ENCODE measurements around the gene DOK6.

The DOK6 gene

DNA sequence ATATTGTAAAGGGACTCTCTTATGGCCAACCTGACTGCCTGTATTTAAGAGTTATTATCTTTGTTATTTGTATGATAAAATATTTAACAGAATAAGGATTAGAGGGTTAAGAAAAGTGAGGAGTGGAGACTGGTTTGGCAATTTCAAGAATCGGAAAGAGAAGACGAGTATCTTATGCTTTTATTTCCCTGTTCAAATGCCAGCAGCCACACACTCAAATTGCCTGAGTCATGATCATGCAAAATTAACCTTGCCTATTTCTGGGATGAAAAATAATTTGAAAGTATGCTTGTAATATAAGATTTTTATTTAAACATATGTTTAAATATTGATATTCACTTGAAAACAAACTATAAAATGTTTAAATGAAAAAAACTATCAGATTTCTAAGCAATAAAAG, 358.4 kb downstream of the DOK6 start:
- H3K36me3 ChIP-seq (ENCODE audit: control insufficient read depth in 2 of 2, insufficient read depth in 2 of 2, low read length in 2 of 2): no peaks in the 10 kb centered on the region
- H3K9ac ChIP-seq (ENCODE audit: low read length in 2 of 2): no peak overlapping the region
- H3K9me3 ChIP-seq (ENCODE audit: control insufficient read depth in 2 of 2, low read length in 2 of 2): no peaks in the 10 kb centered on the region
- H3K4me1 ChIP-seq (ENCODE audit: control insufficient read depth, insufficient read depth, low read length): no peaks in the 10 kb centered on the region
- no peak overlapping the region for H3K27ac ChIP-seq (ENCODE audit: low read length)
- H3K27me3 ChIP-seq (ENCODE audit: control insufficient read depth in 1 of 2, insufficient read depth in 2 of 2, low read length in 2 of 2): no peaks in the 10 kb centered on the region
- H3K4me3 ChIP-seq (ENCODE audit: low read length in 2 of 2): no peak overlapping the region

DNA sequence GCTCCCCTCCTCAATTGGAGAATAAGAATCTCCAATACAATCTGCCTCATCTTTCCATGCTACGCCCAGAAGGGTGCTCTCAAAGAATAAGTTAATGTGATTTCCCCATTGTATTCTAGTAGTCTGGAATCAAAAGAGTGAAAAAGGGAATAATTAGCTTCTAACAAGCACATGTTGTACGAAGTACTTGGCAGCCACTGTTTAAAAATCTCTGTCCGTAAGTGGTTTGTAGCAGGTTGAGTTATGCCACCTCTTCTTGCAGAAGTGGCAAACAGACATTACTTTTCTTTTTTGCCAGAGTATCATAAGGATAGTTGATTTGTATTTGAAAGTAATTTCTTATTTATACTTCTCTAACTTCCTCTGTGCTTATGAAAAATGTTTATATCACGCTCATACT, 362.3 kb downstream of the DOK6 start:
- Histone ChIP-seq H3K9me3 (ENCODE audit: control insufficient read depth in 2 of 2, low read length in 2 of 2) (peaks cover 0 to 3% of the 10 kb centered on the region in 2 donors), H3K4me3 (ENCODE audit: low read length in 2 of 2) (no peak overlapping the region), H3K4me1 (ENCODE audit: control insufficient read depth, insufficient read depth, low read length) (no peaks in the 10 kb centered on the region), H3K27me3 (ENCODE audit: control insufficient read depth in 1 of 2, insufficient read depth in 2 of 2, low read length in 2 of 2) (no peaks in the 10 kb centered on the region), H3K9ac (ENCODE audit: low read length in 2 of 2) (no peak overlapping the region), H3K27ac (ENCODE audit: low read length) (no peak overlapping the region), H3K36me3 (ENCODE audit: control insufficient read depth in 2 of 2, insufficient read depth in 2 of 2, low read length in 2 of 2) (no peaks in the 10 kb centered on the region)

DNA sequence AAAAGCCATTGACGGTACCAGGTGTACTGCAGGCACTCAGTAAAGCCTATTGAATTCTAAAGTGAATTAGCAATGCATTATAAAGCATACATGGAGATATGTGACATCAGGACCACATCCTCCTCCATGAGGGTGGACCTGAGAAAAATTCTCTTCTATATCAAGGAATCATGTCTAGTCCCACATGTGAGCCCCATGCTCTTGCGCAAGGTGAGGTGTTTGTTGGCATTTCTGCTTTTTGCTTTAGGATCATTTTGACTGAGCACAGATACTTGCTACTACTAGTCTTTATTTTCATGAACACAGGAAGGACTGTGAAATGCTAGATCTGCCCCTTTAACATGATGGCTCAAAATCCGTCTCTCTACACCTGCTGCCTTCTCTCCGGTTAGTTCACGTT, 363.1 kb downstream of the DOK6 start:
- H3K27me3 ChIP-seq (ENCODE audit: control insufficient read depth in 1 of 2, insufficient read depth in 2 of 2, low read length in 2 of 2): no peaks in the 10 kb centered on the region
- H3K4me3 ChIP-seq (ENCODE audit: low read length in 2 of 2): no peak overlapping the region
- H3K27ac ChIP-seq (ENCODE audit: low read length): no peak overlapping the region
- no peak overlapping the region for H3K9ac ChIP-seq (ENCODE audit: low read length in 2 of 2)
- H3K4me1 ChIP-seq (ENCODE audit: control insufficient read depth, insufficient read depth, low read length): no peaks in the 10 kb centered on the region
- no peaks in the 10 kb centered on the region for H3K36me3 ChIP-seq (ENCODE audit: control insufficient read depth in 2 of 2, insufficient read depth in 2 of 2, low read length in 2 of 2)
- H3K9me3 ChIP-seq (ENCODE audit: control insufficient read depth in 2 of 2, low read length in 2 of 2): peaks cover 0 to 3% of the 10 kb centered on the region in 2 donors

DNA sequence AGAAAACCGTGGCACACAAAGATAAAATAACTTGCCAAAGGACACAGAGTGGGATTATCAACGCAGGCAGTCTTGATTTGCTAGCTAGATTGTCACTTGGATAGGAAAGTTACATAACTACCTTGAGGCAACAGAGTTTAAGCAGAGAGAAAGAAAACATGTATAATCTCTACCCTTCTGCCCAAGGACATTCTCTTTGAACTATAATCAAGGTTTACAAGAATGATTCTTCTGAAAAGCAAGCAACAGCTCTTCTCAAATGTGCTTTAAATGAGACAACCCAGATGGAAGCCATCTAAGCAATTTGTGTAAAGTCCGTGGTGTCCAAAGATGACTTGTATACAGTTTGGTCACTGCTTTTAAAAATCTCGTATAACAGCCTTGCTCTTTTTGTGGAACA, 369.6 kb downstream of the DOK6 start:
- no peaks in the 10 kb centered on the region for H3K36me3 ChIP-seq (ENCODE audit: control insufficient read depth in 2 of 2, insufficient read depth in 2 of 2, low read length in 2 of 2)
- H3K27ac ChIP-seq (ENCODE audit: low read length): no peak overlapping the region
- H3K4me3 ChIP-seq (ENCODE audit: low read length in 2 of 2): no peak overlapping the region
- no peaks in the 10 kb centered on the region for H3K4me1 ChIP-seq (ENCODE audit: control insufficient read depth, insufficient read depth, low read length)
- no peaks in the 10 kb centered on the region for H3K27me3 ChIP-seq (ENCODE audit: control insufficient read depth in 1 of 2, insufficient read depth in 2 of 2, low read length in 2 of 2)
- peaks cover 0 to 3% of the 10 kb centered on the region in 2 donors for H3K9me3 ChIP-seq (ENCODE audit: control insufficient read depth in 2 of 2, low read length in 2 of 2)
- H3K9ac ChIP-seq (ENCODE audit: low read length in 2 of 2): no peak overlapping the region

DNA sequence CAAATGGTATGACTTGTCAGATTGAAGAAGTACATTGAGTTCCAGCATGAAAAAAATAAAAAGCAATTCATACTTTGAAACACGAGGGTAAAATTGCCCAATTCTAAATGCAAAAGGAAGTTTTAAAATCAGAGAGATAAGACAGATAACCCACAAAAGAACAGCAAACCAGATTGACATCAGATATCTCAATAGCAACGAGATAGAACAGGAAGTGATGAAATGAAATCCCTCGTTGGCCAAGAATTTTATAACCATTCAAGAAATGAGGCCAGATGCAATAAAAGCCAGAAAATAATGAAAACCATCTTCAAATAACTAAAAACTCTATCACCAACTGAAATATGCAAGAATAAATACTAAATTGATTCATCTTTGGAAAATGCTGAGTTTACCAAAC, 374.1 kb downstream of the DOK6 start:
- H3K27me3 ChIP-seq (ENCODE audit: control insufficient read depth in 1 of 2, insufficient read depth in 2 of 2, low read length in 2 of 2): no peaks in the 10 kb centered on the region
- H3K27ac ChIP-seq (ENCODE audit: low read length): no peak overlapping the region

DNA sequence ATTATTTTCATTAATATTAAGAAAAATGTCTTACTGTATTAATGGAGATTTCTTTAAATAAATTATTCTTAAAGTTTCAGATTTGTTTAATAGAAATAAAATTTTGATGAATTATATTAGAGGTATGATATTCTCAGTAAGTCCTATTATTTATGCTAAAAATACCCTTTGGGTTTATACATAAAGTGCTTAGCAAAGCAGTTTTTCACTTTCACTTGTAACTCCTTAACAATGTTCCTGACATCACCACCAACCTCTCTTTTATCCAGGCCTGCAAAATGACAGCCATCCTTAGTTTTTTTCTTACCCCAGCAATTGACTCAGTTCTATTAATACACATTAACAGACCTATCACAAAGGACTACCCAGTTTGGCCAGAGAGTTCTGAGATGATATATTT, 376.6 kb downstream of the DOK6 start:
- Histone ChIP-seq H3K36me3 (ENCODE audit: control insufficient read depth in 2 of 2, insufficient read depth in 2 of 2, low read length in 2 of 2) (no peaks in the 10 kb centered on the region), H3K27me3 (ENCODE audit: control insufficient read depth in 1 of 2, insufficient read depth in 2 of 2, low read length in 2 of 2) (no peaks in the 10 kb centered on the region), H3K9me3 (ENCODE audit: control insufficient read depth in 2 of 2, low read length in 2 of 2) (no peaks in the 10 kb centered on the region), H3K4me1 (ENCODE audit: control insufficient read depth, insufficient read depth, low read length) (no peaks in the 10 kb centered on the region), H3K9ac (ENCODE audit: low read length in 2 of 2) (no peak overlapping the region), H3K27ac (ENCODE audit: low read length) (no peak overlapping the region), H3K4me3 (ENCODE audit: low read length in 2 of 2) (no peak overlapping the region)

More for the DNA sequence above, 374.1 kb downstream of the DOK6 start:
- H3K4me3 ChIP-seq (ENCODE audit: low read length in 2 of 2): no peak overlapping the region
- H3K36me3 ChIP-seq (ENCODE audit: control insufficient read depth in 2 of 2, insufficient read depth in 2 of 2, low read length in 2 of 2): no peaks in the 10 kb centered on the region
- H3K9ac ChIP-seq (ENCODE audit: low read length in 2 of 2): no peak overlapping the region
- H3K4me1 ChIP-seq (ENCODE audit: control insufficient read depth, insufficient read depth, low read length): no peaks in the 10 kb centered on the region
- H3K9me3 ChIP-seq (ENCODE audit: control insufficient read depth in 2 of 2, low read length in 2 of 2): no peaks in the 10 kb centered on the region

DNA sequence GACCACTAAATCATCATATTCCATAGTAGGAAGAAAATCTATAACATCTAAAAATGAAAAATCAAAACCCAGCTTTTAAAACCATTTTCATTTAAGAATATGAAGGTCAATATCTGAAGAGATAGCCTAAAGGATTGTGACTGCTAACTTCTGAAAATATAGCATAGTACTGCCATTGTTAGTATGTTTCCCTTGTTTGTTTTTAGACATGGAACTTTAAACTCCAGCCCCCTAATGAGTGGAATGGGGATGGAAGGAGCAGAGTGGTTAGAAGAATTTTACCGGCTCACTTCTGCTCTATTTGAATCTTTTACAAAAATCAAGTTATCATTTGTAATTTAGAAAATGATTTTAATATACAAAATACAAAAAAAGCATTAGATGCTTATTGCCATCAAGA, 378.0 kb downstream of the DOK6 start:
- no peak overlapping the region for H3K9ac ChIP-seq (ENCODE audit: low read length in 2 of 2)
- no peaks in the 10 kb centered on the region for H3K9me3 ChIP-seq (ENCODE audit: control insufficient read depth in 2 of 2, low read length in 2 of 2)
- no peak overlapping the region for H3K27ac ChIP-seq (ENCODE audit: low read length)
- no peaks in the 10 kb centered on the region for H3K4me1 ChIP-seq (ENCODE audit: control insufficient read depth, insufficient read depth, low read length)
- no peak overlapping the region for H3K4me3 ChIP-seq (ENCODE audit: low read length in 2 of 2)
- no peaks in the 10 kb centered on the region for H3K27me3 ChIP-seq (ENCODE audit: control insufficient read depth in 1 of 2, insufficient read depth in 2 of 2, low read length in 2 of 2)
- H3K36me3 ChIP-seq (ENCODE audit: control insufficient read depth in 2 of 2, insufficient read depth in 2 of 2, low read length in 2 of 2): no peaks in the 10 kb centered on the region

DNA sequence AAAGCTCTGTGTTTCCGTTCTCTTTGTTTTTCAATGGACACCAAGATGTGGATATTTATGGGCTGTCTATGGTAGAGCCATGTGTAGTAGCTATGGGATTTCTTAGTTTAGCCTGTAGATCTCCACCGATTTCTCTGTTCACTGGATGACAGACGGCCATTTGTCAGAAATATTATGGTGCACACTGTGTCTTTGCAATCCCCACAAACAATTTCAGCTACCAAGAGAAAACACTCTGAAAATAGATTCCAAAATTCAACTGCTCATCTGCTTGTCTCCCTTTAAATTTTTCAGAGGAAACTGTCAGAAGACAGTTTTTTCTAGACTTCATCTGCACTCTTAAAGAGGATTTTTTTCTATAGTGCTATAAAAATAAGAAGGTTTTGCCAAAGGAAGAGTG, 380.2 kb downstream of the DOK6 start:
- Histone ChIP-seq H3K9ac (ENCODE audit: low read length in 2 of 2) (no peak overlapping the region), H3K27ac (ENCODE audit: low read length) (no peak overlapping the region), H3K4me3 (ENCODE audit: low read length in 2 of 2) (no peak overlapping the region), H3K9me3 (ENCODE audit: control insufficient read depth in 2 of 2, low read length in 2 of 2) (no peaks in the 10 kb centered on the region), H3K36me3 (ENCODE audit: control insufficient read depth in 2 of 2, insufficient read depth in 2 of 2, low read length in 2 of 2) (no peaks in the 10 kb centered on the region), H3K27me3 (ENCODE audit: control insufficient read depth in 1 of 2, insufficient read depth in 2 of 2, low read length in 2 of 2) (no peaks in the 10 kb centered on the region), H3K4me1 (ENCODE audit: control insufficient read depth, insufficient read depth, low read length) (no peaks in the 10 kb centered on the region)

DNA sequence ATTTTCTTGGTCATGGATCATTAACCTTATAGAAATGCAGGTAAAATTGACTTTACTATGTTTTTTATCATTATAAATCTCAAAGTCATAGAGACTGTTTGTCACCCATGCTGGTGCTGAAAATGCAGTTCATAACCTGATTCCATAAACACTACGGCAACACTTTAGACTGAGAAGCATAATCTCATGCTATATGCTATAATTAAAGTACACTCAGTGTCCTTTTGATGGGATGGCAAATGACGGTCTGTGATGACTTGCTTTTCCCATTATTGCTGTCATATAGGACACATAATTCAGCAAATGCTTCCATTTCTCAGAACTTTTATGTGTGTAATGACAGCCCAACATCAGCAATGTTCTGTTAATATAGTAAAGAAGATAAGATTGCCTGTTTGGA, 384.1 kb downstream of the DOK6 start:
- no peaks in the 10 kb centered on the region for H3K27me3 ChIP-seq (ENCODE audit: control insufficient read depth in 1 of 2, insufficient read depth in 2 of 2, low read length in 2 of 2)
- H3K4me1 ChIP-seq (ENCODE audit: control insufficient read depth, insufficient read depth, low read length): no peaks in the 10 kb centered on the region
- H3K36me3 ChIP-seq (ENCODE audit: control insufficient read depth in 2 of 2, insufficient read depth in 2 of 2, low read length in 2 of 2): no peaks in the 10 kb centered on the region
- H3K9me3 ChIP-seq (ENCODE audit: control insufficient read depth in 2 of 2, low read length in 2 of 2): no peaks in the 10 kb centered on the region
- H3K9ac ChIP-seq (ENCODE audit: low read length in 2 of 2): no peak overlapping the region
- H3K27ac ChIP-seq (ENCODE audit: low read length): no peak overlapping the region
- H3K4me3 ChIP-seq (ENCODE audit: low read length in 2 of 2): no peak overlapping the region

DNA sequence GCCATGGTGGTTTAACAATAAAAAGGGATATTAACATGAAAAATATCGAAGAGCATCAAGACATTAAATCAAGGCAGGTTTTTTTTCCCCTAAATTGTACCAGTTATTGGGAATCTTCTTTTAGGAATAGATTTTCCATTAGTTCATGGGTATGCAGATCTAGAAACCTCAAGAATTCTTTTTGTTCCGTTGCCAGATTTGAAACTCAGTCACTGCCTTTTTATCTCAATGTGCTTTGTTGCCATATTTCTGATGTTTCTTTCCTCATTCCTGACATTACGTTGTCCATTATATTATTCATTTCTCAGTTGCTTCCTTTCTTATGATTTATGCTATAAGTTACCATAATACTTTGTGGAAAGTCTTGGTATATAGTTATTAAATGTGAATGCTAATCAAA, 384.8 kb downstream of the DOK6 start:
- no peaks in the 10 kb centered on the region for H3K4me1 ChIP-seq (ENCODE audit: control insufficient read depth, insufficient read depth, low read length)
- no peaks in the 10 kb centered on the region for H3K36me3 ChIP-seq (ENCODE audit: control insufficient read depth in 2 of 2, insufficient read depth in 2 of 2, low read length in 2 of 2)
- no peaks in the 10 kb centered on the region for H3K9me3 ChIP-seq (ENCODE audit: control insufficient read depth in 2 of 2, low read length in 2 of 2)
- no peaks in the 10 kb centered on the region for H3K27me3 ChIP-seq (ENCODE audit: control insufficient read depth in 1 of 2, insufficient read depth in 2 of 2, low read length in 2 of 2)
- H3K9ac ChIP-seq (ENCODE audit: low read length in 2 of 2): no peak overlapping the region
- H3K27ac ChIP-seq (ENCODE audit: low read length): no peak overlapping the region
- no peak overlapping the region for H3K4me3 ChIP-seq (ENCODE audit: low read length in 2 of 2)

DNA sequence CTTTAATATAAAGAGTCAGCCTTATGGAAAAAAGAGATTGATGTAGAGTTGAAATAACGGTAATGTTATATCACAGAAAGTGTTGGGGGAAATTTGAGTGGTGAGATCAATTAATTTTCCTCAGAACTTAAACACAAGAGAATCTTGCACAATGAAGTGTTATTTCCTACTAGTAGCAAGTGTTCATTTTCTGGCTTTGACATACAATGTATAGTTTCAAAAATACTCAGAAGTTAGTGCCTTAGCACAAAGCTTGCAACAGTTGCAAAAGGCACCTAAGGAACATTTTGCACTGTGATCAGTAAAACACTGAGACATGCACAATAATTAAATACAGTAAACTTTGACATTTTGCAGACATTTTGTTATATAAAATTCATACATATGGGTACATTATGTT, 385.7 kb downstream of the DOK6 start:
- H3K9me3 ChIP-seq (ENCODE audit: control insufficient read depth in 2 of 2, low read length in 2 of 2): no peaks in the 10 kb centered on the region
- H3K27ac ChIP-seq (ENCODE audit: low read length): no peak overlapping the region
- no peak overlapping the region for H3K9ac ChIP-seq (ENCODE audit: low read length in 2 of 2)
- no peaks in the 10 kb centered on the region for H3K4me1 ChIP-seq (ENCODE audit: control insufficient read depth, insufficient read depth, low read length)
- H3K4me3 ChIP-seq (ENCODE audit: low read length in 2 of 2): no peak overlapping the region
- no peaks in the 10 kb centered on the region for H3K36me3 ChIP-seq (ENCODE audit: control insufficient read depth in 2 of 2, insufficient read depth in 2 of 2, low read length in 2 of 2)
- H3K27me3 ChIP-seq (ENCODE audit: control insufficient read depth in 1 of 2, insufficient read depth in 2 of 2, low read length in 2 of 2): no peaks in the 10 kb centered on the region

All from stomach smooth muscle (tissue), 2 donors.